ENCODE results near the gene PACRGL. TPM values are rescaled to one million over a fixed set of nuclear protein-coding genes. Genes with fewer than 3 reads are reported as not detected.

The PACRGL gene
- polyA plus RNA-seq, 1 donor, result 20.8 TPM

DNA sequence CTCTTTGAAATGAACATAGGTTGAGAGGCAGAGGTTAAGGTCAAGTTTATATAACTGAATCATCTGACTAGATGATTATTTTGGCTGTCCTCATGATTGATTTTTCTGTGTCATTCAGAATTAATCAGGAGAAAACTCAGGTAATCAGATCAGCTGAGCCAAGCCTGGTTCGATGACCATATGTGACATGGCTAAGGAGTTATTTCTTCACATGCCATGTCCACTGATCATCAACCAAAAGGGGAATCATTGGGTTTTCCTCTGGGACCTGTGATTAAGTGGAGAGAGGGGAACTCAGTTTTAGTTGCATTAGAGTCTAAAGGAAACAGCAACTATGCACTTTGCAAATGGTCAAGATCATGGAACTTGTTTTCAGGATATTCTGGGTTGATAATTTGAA lies 20.3 kb upstream of the PACRGL start:
- Histone ChIP-seq H3K36me3 (ENCODE audit: control insufficient read depth, insufficient read depth, low read length) (no peaks in the 10 kb centered on the region), H3K4me1 (ENCODE audit: control insufficient read depth, insufficient read depth, low read length) (no peaks in the 10 kb centered on the region)
- WGBS (ENCODE audit: insufficient coverage, low lambda C conversion rate), result no CpG with 5 or more reads among the region's 1 CpG

DNA sequence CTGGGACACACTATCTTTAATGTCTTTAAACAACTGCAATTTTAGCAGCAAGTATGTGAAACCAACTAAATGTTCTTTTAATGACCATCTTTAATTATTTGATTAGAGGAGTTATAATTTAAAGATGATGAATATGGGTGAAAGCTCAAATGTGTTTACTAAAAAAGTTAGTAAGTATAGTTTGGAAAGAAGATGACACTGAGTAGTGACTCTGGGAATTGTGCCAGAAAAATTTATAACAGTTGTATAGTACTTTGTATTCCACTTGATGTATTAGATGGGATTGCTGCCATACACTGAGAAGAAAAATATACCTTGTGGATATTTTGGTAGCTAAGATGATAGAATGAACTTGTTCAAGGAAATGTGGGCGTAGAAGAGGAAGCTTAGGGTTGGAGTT lies 19.5 kb upstream of the PACRGL start:
- no peak for DNase-seq
- no peak overlapping the region for H3K27ac ChIP-seq (ENCODE audit: low read length)
- WGBS (ENCODE audit: insufficient coverage, low lambda C conversion rate), result no CpG with 5 or more reads among the region's 1 CpG
- H3K36me3 ChIP-seq (ENCODE audit: control insufficient read depth, insufficient read depth, low read length), result no peaks in the 10 kb centered on the region
- no peaks in the 10 kb centered on the region for H3K4me1 ChIP-seq (ENCODE audit: control insufficient read depth, insufficient read depth, low read length)
- H3K4me3 ChIP-seq (ENCODE audit: low read length), result no peak overlapping the region
- H3K27me3 ChIP-seq (ENCODE audit: control insufficient read depth, insufficient read depth, low read length), result no peaks in the 10 kb centered on the region
- no peaks in the 10 kb centered on the region for H3K9me3 ChIP-seq (ENCODE audit: control insufficient read depth, low read depth, low read length)

More for the DNA sequence above, 20.3 kb upstream of the PACRGL start:
- no peak overlapping the region for H3K27ac ChIP-seq (ENCODE audit: low read length)
- no peaks in the 10 kb centered on the region for H3K9me3 ChIP-seq (ENCODE audit: control insufficient read depth, low read depth, low read length)
- DNase-seq, result no peak
- H3K4me3 ChIP-seq (ENCODE audit: low read length), result no peak overlapping the region
- no peaks in the 10 kb centered on the region for H3K27me3 ChIP-seq (ENCODE audit: control insufficient read depth, insufficient read depth, low read length)

DNA sequence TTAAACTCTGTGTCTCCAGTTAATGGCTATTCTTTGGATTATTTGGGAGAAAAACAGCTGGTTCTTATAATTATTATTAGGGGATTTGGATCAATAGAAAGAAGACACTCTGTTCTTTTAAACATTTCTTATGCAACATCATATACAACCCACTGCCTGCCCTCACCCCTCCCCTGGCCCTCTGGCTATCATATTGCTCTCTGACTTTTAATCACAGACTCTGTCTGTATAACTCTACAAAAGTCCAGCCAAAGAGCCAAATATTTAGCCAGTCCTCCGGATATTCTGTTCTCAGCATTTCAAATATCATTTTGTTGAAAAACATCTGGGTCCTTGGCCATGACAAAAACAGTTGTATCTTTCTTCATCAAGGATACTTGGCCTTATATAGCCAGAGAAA lies 19.0 kb upstream of the PACRGL start:
- H3K27me3 ChIP-seq (ENCODE audit: control insufficient read depth, insufficient read depth, low read length), result no peaks in the 10 kb centered on the region
- no peaks in the 10 kb centered on the region for H3K36me3 ChIP-seq (ENCODE audit: control insufficient read depth, insufficient read depth, low read length)
- no peak overlapping the region for H3K4me3 ChIP-seq (ENCODE audit: low read length)
- H3K4me1 ChIP-seq (ENCODE audit: control insufficient read depth, insufficient read depth, low read length), result no peaks in the 10 kb centered on the region
- WGBS (ENCODE audit: insufficient coverage, low lambda C conversion rate), result 80% methylated on average over 1 of the region's 1 CpG
- H3K27ac ChIP-seq (ENCODE audit: low read length), result no peak overlapping the region
- DNase-seq, result no peak
- no peaks in the 10 kb centered on the region for H3K9me3 ChIP-seq (ENCODE audit: control insufficient read depth, low read depth, low read length)

DNA sequence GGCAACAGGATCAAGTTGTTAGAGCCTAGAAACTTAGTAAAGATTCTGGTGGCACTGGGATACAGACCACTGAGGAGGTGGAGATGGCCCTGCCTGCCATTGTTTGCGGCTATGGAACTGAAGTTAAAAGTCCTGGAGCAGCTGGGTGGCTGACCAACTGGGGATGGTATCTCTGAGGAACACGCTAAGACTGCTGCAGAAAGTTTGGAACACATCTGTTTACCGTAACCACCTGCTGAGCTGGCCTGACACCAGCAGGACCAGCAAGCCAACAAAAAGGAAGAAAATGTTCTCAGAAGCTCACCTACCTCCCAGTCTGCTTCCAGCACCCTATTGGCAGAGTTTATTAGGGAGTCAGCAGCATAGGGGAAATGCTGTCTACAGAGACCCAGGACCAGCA lies 17.4 kb upstream of the PACRGL start:
- no peak overlapping the region for H3K4me3 ChIP-seq (ENCODE audit: low read length)
- no peaks in the 10 kb centered on the region for H3K9me3 ChIP-seq (ENCODE audit: control insufficient read depth, low read depth, low read length)
- WGBS (ENCODE audit: insufficient coverage, low lambda C conversion rate), result no CpG with 5 or more reads among the region's 3 CpGs
- H3K27ac ChIP-seq (ENCODE audit: low read length), result no peak overlapping the region
- H3K4me1 ChIP-seq (ENCODE audit: control insufficient read depth, insufficient read depth, low read length), result no peaks in the 10 kb centered on the region
- H3K27me3 ChIP-seq (ENCODE audit: control insufficient read depth, insufficient read depth, low read length), result no peaks in the 10 kb centered on the region
- DNase-seq, result no peak
- H3K36me3 ChIP-seq (ENCODE audit: control insufficient read depth, insufficient read depth, low read length), result no peaks in the 10 kb centered on the region

DNA sequence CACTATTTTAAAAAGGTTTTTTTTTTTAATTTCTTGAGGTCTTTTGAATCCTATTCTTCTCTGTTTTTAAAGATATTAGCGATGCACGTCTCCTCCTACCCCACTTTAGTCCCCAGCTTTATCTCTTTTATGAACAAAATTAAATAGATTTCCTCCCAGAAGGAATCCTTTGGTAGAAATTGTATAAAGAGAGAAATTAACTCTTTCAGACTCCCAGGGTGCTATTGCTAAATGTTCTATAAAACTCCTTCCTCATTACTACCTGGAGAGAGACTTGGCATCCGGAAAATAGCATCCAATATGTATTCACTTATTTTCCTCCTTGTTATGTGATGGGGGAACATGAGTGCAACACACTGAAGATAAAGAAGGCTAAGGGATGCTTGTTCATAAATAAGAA lies 16.5 kb upstream of the PACRGL start:
- H3K27me3 ChIP-seq (ENCODE audit: control insufficient read depth, insufficient read depth, low read length), result no peaks in the 10 kb centered on the region
- WGBS (ENCODE audit: insufficient coverage, low lambda C conversion rate), result 85% methylated on average over 2 of the region's 3 CpGs
- H3K27ac ChIP-seq (ENCODE audit: low read length), result no peak overlapping the region
- no peaks in the 10 kb centered on the region for H3K36me3 ChIP-seq (ENCODE audit: control insufficient read depth, insufficient read depth, low read length)
- no peak overlapping the region for H3K4me3 ChIP-seq (ENCODE audit: low read length)
- DNase-seq, result no peak
- H3K9me3 ChIP-seq (ENCODE audit: control insufficient read depth, low read depth, low read length), result no peaks in the 10 kb centered on the region
- H3K4me1 ChIP-seq (ENCODE audit: control insufficient read depth, insufficient read depth, low read length), result no peaks in the 10 kb centered on the region

DNA sequence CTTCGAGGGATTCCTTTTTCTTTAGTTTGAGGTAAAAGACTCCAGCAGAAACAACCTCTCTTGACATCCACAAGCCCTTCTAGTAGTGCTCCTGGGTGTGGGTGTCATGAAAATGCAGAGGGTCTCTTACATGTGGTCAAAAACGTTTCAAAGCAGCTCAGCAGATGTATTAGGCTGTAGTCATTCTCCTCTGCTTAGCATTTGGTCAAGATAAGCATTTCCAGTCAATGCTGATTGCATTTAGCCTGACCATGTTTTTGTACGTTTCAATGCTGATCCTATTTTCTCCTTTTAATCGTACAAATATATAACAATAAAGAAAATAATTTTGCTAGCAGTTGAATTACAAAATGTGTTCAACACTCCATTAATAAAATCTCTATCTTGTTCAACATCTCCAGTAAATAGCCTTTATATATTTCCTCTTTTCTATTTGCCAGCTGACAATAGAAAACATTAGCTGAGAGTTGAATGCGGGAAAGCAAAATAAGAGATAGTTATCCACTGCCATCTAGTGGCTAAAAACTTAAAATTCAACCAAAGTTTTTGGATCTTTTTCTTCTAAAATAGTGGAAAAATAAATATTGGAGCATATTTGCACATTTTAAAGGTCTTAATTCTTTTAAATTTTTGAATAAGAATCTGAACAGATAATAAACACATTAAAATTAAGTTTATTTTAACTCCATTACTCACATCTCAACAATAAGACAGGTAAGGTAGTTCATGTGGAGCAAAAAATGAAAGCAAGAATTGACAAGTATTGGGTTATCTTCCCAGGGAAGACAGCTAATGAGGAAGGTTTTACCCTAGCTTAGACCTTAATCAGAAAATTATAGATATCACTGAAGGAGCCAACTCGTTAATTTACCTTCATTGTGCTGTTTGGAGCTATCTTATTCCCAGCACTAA lies 15.2 kb upstream of the PACRGL start:
- Histone ChIP-seq H3K27ac (ENCODE audit: low read length) (no peak overlapping the region), H3K27me3 (ENCODE audit: control insufficient read depth, insufficient read depth, low read length) (no peaks in the 10 kb centered on the region), H3K36me3 (ENCODE audit: control insufficient read depth, insufficient read depth, low read length) (no peaks in the 10 kb centered on the region), H3K4me3 (ENCODE audit: low read length) (no peak overlapping the region), H3K4me1 (ENCODE audit: control insufficient read depth, insufficient read depth, low read length) (no peaks in the 10 kb centered on the region), H3K9me3 (ENCODE audit: control insufficient read depth, low read depth, low read length) (no peaks in the 10 kb centered on the region)
- DNase-seq, result no peak
- 94% methylated on average over 2 of the region's 6 CpGs for WGBS (ENCODE audit: insufficient coverage, low lambda C conversion rate)

DNA sequence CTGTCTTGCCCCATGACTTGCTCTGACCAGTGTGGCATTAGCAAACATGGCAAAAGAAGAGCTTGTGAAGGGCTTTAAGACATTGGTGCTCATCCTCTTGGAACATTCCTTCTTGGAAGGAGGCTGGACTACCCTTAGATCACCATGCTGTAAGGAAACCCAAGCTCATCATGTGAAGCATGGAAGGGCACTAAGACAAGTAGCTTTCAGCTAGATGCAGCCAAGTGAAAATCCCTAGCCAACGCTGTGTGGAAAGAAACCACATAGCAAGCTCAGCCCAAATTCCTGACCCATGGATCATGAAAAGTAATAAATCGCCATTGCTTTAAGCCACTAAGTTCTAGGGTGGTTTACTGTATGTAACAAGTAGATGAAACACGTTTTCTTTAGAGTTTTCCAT lies 12.4 kb upstream of the PACRGL start:
- Histone ChIP-seq H3K4me3 (ENCODE audit: low read length) (no peak overlapping the region), H3K36me3 (ENCODE audit: control insufficient read depth, insufficient read depth, low read length) (no peaks in the 10 kb centered on the region), H3K27me3 (ENCODE audit: control insufficient read depth, insufficient read depth, low read length) (no peaks in the 10 kb centered on the region), H3K27ac (ENCODE audit: low read length) (no peak overlapping the region), H3K9me3 (ENCODE audit: control insufficient read depth, low read depth, low read length) (no peaks in the 10 kb centered on the region), H3K4me1 (ENCODE audit: control insufficient read depth, insufficient read depth, low read length) (no peaks in the 10 kb centered on the region)
- 100% methylated on average over 1 of the region's 3 CpGs for WGBS (ENCODE audit: insufficient coverage, low lambda C conversion rate)
- DNase-seq, result no peak

DNA sequence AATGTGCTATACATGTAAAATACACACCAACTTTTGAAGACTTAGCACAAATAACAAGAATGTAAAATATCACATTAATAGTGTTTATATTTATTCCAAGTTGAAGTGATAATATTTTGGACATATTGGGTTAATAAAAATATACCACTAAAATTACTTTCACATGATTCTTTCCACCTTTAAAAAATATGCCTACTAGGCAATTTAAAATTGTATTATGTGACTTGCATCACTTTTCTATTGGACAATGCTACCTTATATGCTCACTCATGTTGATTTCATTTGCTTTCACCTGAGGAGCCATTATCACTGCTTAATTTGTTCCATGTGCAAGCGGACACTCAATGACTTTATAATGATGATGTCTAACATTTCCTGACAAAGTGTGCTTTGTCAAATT lies 3.4 kb upstream of the PACRGL start:
- Histone ChIP-seq H3K9me3 (ENCODE audit: control insufficient read depth, low read depth, low read length) (no peaks in the 10 kb centered on the region), H3K4me3 (ENCODE audit: low read length) (no peak overlapping the region), H3K27ac (ENCODE audit: low read length) (no peak overlapping the region), H3K27me3 (ENCODE audit: control insufficient read depth, insufficient read depth, low read length) (no peaks in the 10 kb centered on the region), H3K36me3 (ENCODE audit: control insufficient read depth, insufficient read depth, low read length) (no peaks in the 10 kb centered on the region), H3K4me1 (ENCODE audit: control insufficient read depth, insufficient read depth, low read length) (no peaks in the 10 kb centered on the region)
- 86% methylated on average over 1 of the region's 1 CpG for WGBS (ENCODE audit: insufficient coverage, low lambda C conversion rate)
- DNase-seq, result no peak

DNA sequence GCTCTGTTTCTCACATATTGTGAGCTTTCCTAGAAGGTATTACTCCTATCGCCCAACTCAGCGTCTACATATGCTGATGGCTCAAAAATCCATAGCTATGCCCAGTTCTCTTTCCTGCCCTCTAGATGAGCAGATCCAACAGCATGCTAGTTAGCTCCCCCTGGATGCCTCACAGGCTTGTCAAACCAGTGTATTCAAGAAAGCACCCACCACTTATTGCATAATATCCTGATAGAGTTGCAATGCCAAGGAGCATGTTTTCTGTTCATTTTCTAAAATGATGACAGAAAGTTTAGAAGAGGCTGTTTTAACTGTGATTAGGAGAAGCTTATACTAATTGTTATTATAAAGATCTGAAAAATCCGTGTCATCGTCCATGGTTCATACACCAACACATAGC lies 1.9 kb upstream of the PACRGL start:
- no peak for DNase-seq
- Histone ChIP-seq H3K9me3 (ENCODE audit: control insufficient read depth, low read depth, low read length) (no peaks in the 10 kb centered on the region), H3K4me1 (ENCODE audit: control insufficient read depth, insufficient read depth, low read length) (no peaks in the 10 kb centered on the region), H3K4me3 (ENCODE audit: low read length) (no peak overlapping the region), H3K36me3 (ENCODE audit: control insufficient read depth, insufficient read depth, low read length) (no peaks in the 10 kb centered on the region), H3K27ac (ENCODE audit: low read length) (no peak overlapping the region), H3K27me3 (ENCODE audit: control insufficient read depth, insufficient read depth, low read length) (no peaks in the 10 kb centered on the region)
- no CpG with 5 or more reads among the region's 4 CpGs for WGBS (ENCODE audit: insufficient coverage, low lambda C conversion rate)

DNA sequence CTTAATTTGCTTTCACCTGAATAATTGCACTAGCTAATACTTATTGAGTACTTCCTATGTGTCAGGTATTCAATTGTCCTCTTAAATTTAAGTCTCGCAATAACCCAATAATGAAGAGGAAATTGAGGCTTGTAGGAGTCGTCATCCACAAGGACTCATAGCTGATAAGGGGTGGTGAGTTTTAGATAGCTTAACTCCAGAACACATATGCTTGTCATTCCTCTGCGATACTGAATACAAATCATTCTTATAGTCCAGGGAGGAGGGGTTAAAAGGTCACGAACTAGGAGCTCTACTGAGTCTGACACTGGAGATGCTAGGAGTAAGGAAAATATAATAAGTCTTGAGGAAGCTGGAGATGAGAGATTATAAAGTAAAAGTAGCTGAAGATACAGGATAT lies 1.4 kb upstream of the PACRGL start:
- Histone ChIP-seq H3K36me3 (ENCODE audit: control insufficient read depth, insufficient read depth, low read length) (no peaks in the 10 kb centered on the region), H3K27ac (ENCODE audit: low read length) (no peak overlapping the region), H3K4me1 (ENCODE audit: control insufficient read depth, insufficient read depth, low read length) (no peaks in the 10 kb centered on the region), H3K4me3 (ENCODE audit: low read length) (no peak overlapping the region), H3K9me3 (ENCODE audit: control insufficient read depth, low read depth, low read length) (no peaks in the 10 kb centered on the region), H3K27me3 (ENCODE audit: control insufficient read depth, insufficient read depth, low read length) (no peaks in the 10 kb centered on the region)
- DNase-seq, result no peak
- WGBS (ENCODE audit: insufficient coverage, low lambda C conversion rate), result 42% methylated on average over 2 of the region's 4 CpGs

DNA sequence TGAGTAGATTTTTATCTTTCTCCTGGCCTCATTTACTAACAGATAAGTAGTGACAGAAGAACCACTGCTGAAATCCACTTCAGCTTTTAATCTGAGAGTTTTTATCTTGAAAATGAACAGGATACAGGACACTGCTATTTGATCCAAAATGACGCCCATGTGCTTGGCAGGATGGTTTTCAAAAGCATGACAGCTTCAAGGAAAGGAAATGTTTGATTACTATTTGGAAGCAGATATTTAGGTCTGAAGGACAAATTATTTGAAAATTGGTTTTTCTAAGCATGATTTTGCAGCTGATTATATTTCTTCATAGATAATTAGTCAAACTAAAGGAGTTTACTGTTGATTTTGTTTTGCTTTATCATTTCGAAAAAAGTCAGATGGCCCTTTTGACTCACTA lies 11.1 kb downstream of the PACRGL start:
- 100% methylated on average over 1 of the region's 2 CpGs for WGBS (ENCODE audit: insufficient coverage, low lambda C conversion rate)
- Histone ChIP-seq H3K4me3 (ENCODE audit: low read length) (no peak overlapping the region), H3K4me1 (ENCODE audit: control insufficient read depth, insufficient read depth, low read length) (no peaks in the 10 kb centered on the region), H3K27me3 (ENCODE audit: control insufficient read depth, insufficient read depth, low read length) (no peaks in the 10 kb centered on the region), H3K36me3 (ENCODE audit: control insufficient read depth, insufficient read depth, low read length) (peaks cover 19% of the 10 kb centered on the region), H3K9me3 (ENCODE audit: control insufficient read depth, low read depth, low read length) (no peaks in the 10 kb centered on the region), H3K27ac (ENCODE audit: low read length) (no peak overlapping the region)
- DNase-seq, result no peak

Data from large intestine (tissue), 3 donors.